A549 (cell line): ENCODE results near the gene FRMD4A. TPM values are rescaled to one million over a fixed set of nuclear protein-coding genes. Genes with fewer than 3 reads are reported as not detected.

ENCODE experiments used
- ATAC-seq, 2 experiments: fragments of 200-7000 bp in 1 of 2; fragments of >200 bp in 1 of 2; cut with Nextera tagmentation in 1 of 2; cut with Tn5 transposase in 1 of 2; 3 replicates each; pipeline versions ENCODE4 v1.8.0 to v1.9.1; 2018 to 2020; ENCODE audit warnings: mild to moderate bottlenecking in 1 of 2, moderate library complexity in 1 of 2
- CTCF ChIA-PET: fragments of 300-600 bp; sonication (Branson Sonifier 250); formaldehyde crosslinking; extraction: SDS; loops from one replicate; lab custom pipeline; 2021; ENCODE audit warnings: antibody characterized with exemption, inconsistent platforms; lab: Yijun Ruan, JAX
- POLR2A ChIA-PET: fragments of 350-600 bp; formaldehyde crosslinking; extraction: SDS; loops from one replicate; lab custom pipeline; 2021; ENCODE audit warnings: antibody characterized with exemption, inconsistent platforms; lab: Yijun Ruan, JAX
- DNase-seq, 2 experiments: peaks; one replicate each; pipeline versions ENCODE4 v3.0.0 to v3.0.0-alpha.2; 2011 to 2016; ENCODE audit warnings: low read depth in 1 of 2, low spot score in 1 of 2
- FAIRE-seq: peaks from 2 replicates; lab custom pipeline; 2011; peaks lifted over from hg19 to GRCh38; lab: Jason Lieb, UNC
- H3K27ac ChIP-seq, 2 experiments: fragments of >200 bp; sonication (Bioruptor Twin); formaldehyde crosslinking; 3 replicates each; pipeline ENCODE4 v1.5.1; 2016 to 2017
- H3K4me1 ChIP-seq: fragments of >200 bp; sonication (Bioruptor Twin); formaldehyde crosslinking; 3 replicates; pipeline ENCODE4 v1.6.1; 2016
- H3K4me2 ChIP-seq: fragments of >200 bp; sonication (Bioruptor Twin); formaldehyde crosslinking; 3 replicates; pipeline ENCODE4 v1.6.1; 2016
- H3K4me3 ChIP-seq: fragments of >200 bp; sonication (Bioruptor Twin); formaldehyde crosslinking; 3 replicates; pipeline ENCODE4 v1.5.1; 2016
- H3K9me3 ChIP-seq: fragments of >200 bp; sonication (Bioruptor Twin); formaldehyde crosslinking; 3 replicates; pipeline ENCODE4 v1.6.1; 2016
- ATOH8 ChIP-seq: fragments of 250-450 bp; sonication (Bioruptor Pico); IDR thresholded peaks from 2 replicates; pipeline ENCODE4 v1.5.0; 2020; ENCODE audit warnings: low read depth, mild to moderate bottlenecking, moderate library complexity
- BCL3 ChIP-seq: fragments of >200 bp; sonication (Bioruptor Twin); formaldehyde crosslinking; IDR thresholded peaks from 3 replicates; pipeline ENCODE4 v1.6.1; 2016
- CBX2 ChIP-seq: fragments of 200-600 bp; sonication (generic); IDR thresholded peaks from 2 replicates; pipeline ENCODE4 v1.6.1; 2016; ENCODE audit warnings: low read depth, mild to moderate bottlenecking, borderline replicate concordance
- CHD2 ChIP-seq: fragments of 150-350 bp; IDR thresholded peaks from 2 replicates; pipeline ENCODE4 v1.6.1; 2014; ENCODE audit warnings: low read length; ENCODE audit not compliant: partially characterized antibody
- CTCF ChIP-seq: fragments of >200 bp; sonication (Bioruptor Twin); formaldehyde crosslinking; IDR thresholded peaks from 3 replicates; pipeline ENCODE4 v1.5.1; 2016
- EHF ChIP-seq: fragments of 250-450 bp; sonication (Bioruptor Pico); IDR thresholded peaks from 2 replicates; pipeline ENCODE4 v1.5.0; 2020; ENCODE audit warnings: mild to moderate bottlenecking
- ELK1 ChIP-seq: fragments of 150-350 bp; IDR thresholded peaks from 2 replicates; pipeline ENCODE4 v1.6.1; 2014; ENCODE audit warnings: low read depth, mild to moderate bottlenecking, low read length
- EP300 ChIP-seq, 2 experiments: fragments of >200 bp; sonication (Bioruptor Twin); formaldehyde crosslinking; IDR thresholded peaks; 2 replicates in 1 of 2; 3 replicates in 1 of 2; pipeline ENCODE4 v1.6.1; 2016 to 2017
- FOSB ChIP-seq: fragments of 250-450 bp; sonication (Bioruptor Pico); IDR thresholded peaks from 2 replicates; pipeline ENCODE4 v1.5.0; 2020; ENCODE audit warnings: mild to moderate bottlenecking, moderate library complexity
- HOXB13 ChIP-seq: fragments of 250-450 bp; sonication (Bioruptor Pico); IDR thresholded peaks from 2 replicates; pipeline ENCODE4 v1.5.0; 2020; ENCODE audit warnings: low read depth, mild to moderate bottlenecking, moderate library complexity
- MAZ ChIP-seq: fragments of 150-350 bp; IDR thresholded peaks from 2 replicates; pipeline ENCODE4 v1.6.1; 2014; ENCODE audit warnings: antibody characterized with exemption, low read depth, low read length, borderline replicate concordance
- NPAS2 ChIP-seq: fragments of 250-450 bp; sonication (Bioruptor Pico); IDR thresholded peaks from 2 replicates; pipeline ENCODE4 v1.8.0; 2022; ENCODE audit warnings: mild to moderate bottlenecking, moderate library complexity, borderline replicate concordance
- PHF8 ChIP-seq: fragments of 200-600 bp; sonication (generic); IDR thresholded peaks from 2 replicates; pipeline ENCODE4 v1.6.1; 2016; ENCODE audit warnings: low read depth, mild to moderate bottlenecking, antibody characterized with exemption, moderate library complexity, borderline replicate concordance
- POLR2A ChIP-seq: IDR thresholded peaks from 2 replicates; pipeline ENCODE4 v1.6.1; 2012; ENCODE audit warnings: mild to moderate bottlenecking, low read length
- RARB ChIP-seq: fragments of 250-450 bp; sonication (Bioruptor Pico); IDR thresholded peaks from 2 replicates; pipeline ENCODE4 v1.8.0; 2021; ENCODE audit warnings: mild to moderate bottlenecking, moderate library complexity
- REST ChIP-seq: fragments of 200-600 bp; sonication (generic); IDR thresholded peaks from 2 replicates; pipeline ENCODE4 v1.6.1; 2016; ENCODE audit warnings: antibody characterized with exemption, mild to moderate bottlenecking, moderate library complexity
- RFX5 ChIP-seq: fragments of 450-650 bp; IDR thresholded peaks from 2 replicates; pipeline ENCODE4 v1.7.1; 2014; ENCODE audit warnings: antibody characterized with exemption, mild to moderate bottlenecking, moderate library complexity
- TP53 ChIP-seq: fragments of 250-450 bp; sonication (Bioruptor Pico); IDR thresholded peaks from 2 replicates; pipeline ENCODE4 v1.5.0; 2021; ENCODE audit warnings: mild to moderate bottlenecking, moderate library complexity
- ZFP36 ChIP-seq: fragments of 450-650 bp; IDR thresholded peaks from 2 replicates; pipeline ENCODE4 v1.6.1; 2014; ENCODE audit warnings: borderline replicate concordance; ENCODE audit not compliant: partially characterized antibody
- ZSCAN20 ChIP-seq: fragments of 250-450 bp; sonication (Bioruptor Pico); IDR thresholded peaks from 2 replicates; pipeline ENCODE4 v1.8.0; 2022; ENCODE audit warnings: mild to moderate bottlenecking, moderate library complexity
- WGBS: methylation state at CpG from one replicate; pipeline ENCODE4 v1.1.6; 2017; ENCODE audit errors: missing lambda C conversion rate; 5-methylcytosine and 5-hydroxymethylcytosine counted together
- polyA plus RNA-seq, 4 experiments: library from polyadenylated mRNA; depleted of rRNA in 3 of 4; stranded (reverse); fragments of >200 nt; fragmentation: RNase III in 1 of 4; extraction: RNeasy Plus Mini Kit Qiagen cat#74134 plus additional on column Dnase treatment in 1 of 4; gene quantifications; 2 replicates in 3 of 4; 3 replicates in 1 of 4; pipeline ENCODE4 v1.2.3, GENCODE V29; 2011 to 2017

Gene FRMD4A
- polyA plus RNA-seq, 2 of the 4 experiments (the other 2 are of a cell fraction), result 2.5 to 4.7 TPM

GRCh38 chr10:14123139-14123538 lies 207.6 kb downstream of the FRMD4A start (continued):
- TF ChIP-seq EP300 (IDR thresholded peaks at IDR 0.05), result no peak
- no peak for TF ChIP-seq PHF8
- no peak for TF ChIP-seq ZSCAN20 (CRISPR knock-in tag)
- TF ChIP-seq ZFP36, result no peak
- TF ChIP-seq REST, result no peak
- TF ChIP-seq RARB (CRISPR knock-in tag), result no peak

- FAIRE-seq, result no peak
- CTCF ChIA-PET, result interaction anchor here (0.7 kb wide), 1 partner anchor 9 kb away, joined by 3 read pairs; no protein-coding TSS in a partner anchor
- no peak overlapping the region for H3K4me2 ChIP-seq
Measured at GRCh38 chr10:14120812-14121211, 209.9 kb downstream of the FRMD4A start.

GRCh38 chr10:14118953-14119352 lies 211.8 kb downstream of the FRMD4A start:
- 34% methylated on average over 4 of the region's 4 CpGs for WGBS
- no peak for TF ChIP-seq TP53 (CRISPR knock-in tag)
- no peak for TF ChIP-seq RFX5
- TF ChIP-seq NPAS2 (CRISPR knock-in tag), result no peak
- no peak for TF ChIP-seq RARB (CRISPR knock-in tag)
- no peak for TF ChIP-seq HOXB13
- no peak for TF ChIP-seq FOSB (CRISPR knock-in tag)
- no peak for TF ChIP-seq POLR2A
- no peak for TF ChIP-seq BCL3
- no peak for TF ChIP-seq CBX2
- TF ChIP-seq ATOH8 (CRISPR knock-in tag), result no peak
- TF ChIP-seq CHD2, result no peak
- CTCF ChIA-PET, result interaction anchor here (1.4 kb wide), 1 partner anchor 83 kb away, joined by 3 read pairs; no protein-coding TSS in a partner anchor
- no peaks in the 10 kb centered on the region for H3K9me3 ChIP-seq
- POLR2A ChIA-PET, result no interaction called here
- H3K27ac ChIP-seq, result no peak overlapping the region
- H3K4me1 ChIP-seq, result no peaks in the 10 kb centered on the region
- H3K4me2 ChIP-seq, result no peak overlapping the region
- FAIRE-seq, result no peak
- no peak for DNase-seq
- no peak overlapping the region for H3K4me3 ChIP-seq
- ATAC-seq, result no peak

More at GRCh38 chr10:14120812-14121211, 209.9 kb downstream of the FRMD4A start:
- no peak for DNase-seq
- no peak overlapping the region for H3K27ac ChIP-seq
- H3K4me1 ChIP-seq, result no peaks in the 10 kb centered on the region
- TF ChIP-seq MAZ, result no peak
- TF ChIP-seq HOXB13, result no peak
- no peak for TF ChIP-seq CHD2
- TF ChIP-seq EHF (CRISPR knock-in tag), result no peak
- TF ChIP-seq CTCF, result no peak
- TF ChIP-seq ELK1, result no peak
- TF ChIP-seq, all 56 proteins: peak for 0
- POLR2A ChIA-PET, result no interaction called here
- Histone ChIP-seq H3K9me3 (no peaks in the 10 kb centered on the region), H3K4me3 (no peak overlapping the region)
- 15% methylated on average over 2 of the region's 2 CpGs for WGBS
- no peak for ATAC-seq
